Omental fat pad (tissue), 4 donors: ENCODE data around the gene MAST3. TPM values are rescaled to one million over a fixed set of nuclear protein-coding genes. Genes with fewer than 3 reads are reported as not detected.

Experiments used
- ATAC-seq: fragments of 150-250 bp; one replicate; pipeline ENCODE4 v1.9.1; 2016; ENCODE audit warnings: mild to moderate bottlenecking, moderate library complexity; ENCODE audit not compliant: low FRiP score
- DNase-seq: peaks from one replicate; pipeline ENCODE4 v3.0.0-alpha.2; 2019; ENCODE audit warnings: low spot score
- CTCF ChIP-seq, 3 donors: fragments of 450-650 bp; IDR thresholded peaks; one replicate each; pipeline ENCODE4 v1.5.1; 2016 to 2017; ENCODE audit warnings: antibody characterized with exemption in 3 of 3, mild to moderate bottlenecking in 3 of 3, moderate library complexity in 2 of 3
- total RNA-seq, 4 donors: library from RNA; depleted of rRNA; stranded (reverse); fragments of >200 nt; gene quantifications; one replicate each; pipeline ENCODE4 v1.1.0, GENCODE V29; 2016

The MAST3 gene
- total RNA-seq, 4 donors from 2014 or later, result 4.5 to 14.8 (median 8.9) TPM

- ATAC-seq, result no peak
- no peak for TF ChIP-seq CTCF (IDR thresholded peaks at IDR 0.05)
- no peak for DNase-seq
Observed at GRCh38 chr19:18093439-18094161, 4.0 kb upstream of the MAST3 start.

GRCh38 chr19:18096258-18096657 lies 1.3 kb upstream of the MAST3 start:
- no peak for TF ChIP-seq CTCF (IDR thresholded peaks at IDR 0.05)
- no peak for ATAC-seq
- DNase-seq, result no peak

GRCh38 chr19:18097993-18098890 lies 664 bp downstream of the MAST3 start:
- no peak for TF ChIP-seq CTCF (IDR thresholded peaks at IDR 0.05)
- ATAC-seq (no peak), DNase-seq (no peak)

GRCh38 chr19:18098891-18099622 lies 1.5 kb downstream of the MAST3 start:
- TF ChIP-seq CTCF (IDR thresholded peaks at IDR 0.05), result no peak
- DNase-seq (no peak), ATAC-seq (no peak)

GRCh38 chr19:18099623-18099995 lies 2.0 kb downstream of the MAST3 start:
- ATAC-seq (no peak), DNase-seq (no peak)
- no peak for TF ChIP-seq CTCF (IDR thresholded peaks at IDR 0.05)

GRCh38 chr19:18100710-18101109 lies 3.1 kb downstream of the MAST3 start:
- TF ChIP-seq CTCF (IDR thresholded peaks at IDR 0.05), result no peak
- DNase-seq (no peak), ATAC-seq (no peak)
